Naive thymus-derived CD8-positive, alpha-beta T cell (primary cell): ENCODE measurements around the gene GOLGA6A. TPM values are rescaled to one million over a fixed set of nuclear protein-coding genes. Genes with fewer than 3 reads are reported as not detected.
A peak's percentile ranks its signal among the peaks of the same experiment; 100 is the strongest.
"Not testable (repeated sequence)": the region's sequence is repeated elsewhere in the genome, so short reads cannot be mapped to it uniquely, and the experiment has no call there.

Experiments used
- ATAC-seq, 2 donors: fragments of 150-1000 bp; cut with Tn5 transposase in 1 of 2; sonication (Bioruptor Pico), chemical (Tn5 transposase) in 1 of 2; 1 replicate in 1 of 2; 2 replicates in 1 of 2; pipeline ENCODE4 v1.10.0; 2021; ENCODE audit warnings: mild to moderate bottlenecking in 2 of 2, moderate library complexity in 2 of 2
- POLR2A ChIA-PET: fragments of 350-600 bp; sonication (Branson Sonifier 250); formaldehyde crosslinking; loops from one replicate; lab custom pipeline; 2021; ENCODE audit warnings: antibody characterized with exemption; lab: Charles Lee
- DNase-seq, 10 donors: peaks; one replicate each; pipeline versions ENCODE4 v3.0.0 to v3.0.0-alpha.2; 2020 to 2022
- H3K27ac Mint-ChIP-seq, 10 donors: one replicate each; pipeline ENCODE4 v1.8.0; 2020 to 2022; ENCODE audit warnings: mild to moderate bottlenecking in 10 of 10, mixed read lengths in 10 of 10, moderate library complexity in 4 of 10, inconsistent platforms in 1 of 10
- H3K27me3 Mint-ChIP-seq, 5 donors: one replicate each; pipeline ENCODE4 v1.8.0; 2021 to 2022; ENCODE audit warnings: mixed read lengths in 5 of 5
- H3K36me3 Mint-ChIP-seq, 3 donors: one replicate each; pipeline ENCODE4 v1.8.0; 2020 to 2022; ENCODE audit warnings: mixed read lengths in 3 of 3, mild to moderate bottlenecking in 2 of 3, inconsistent platforms in 1 of 3
- H3K4me1 Mint-ChIP-seq, 4 donors: one replicate each; pipeline ENCODE4 v1.8.0; 2021 to 2022; ENCODE audit warnings: mixed read lengths in 4 of 4
- H3K4me3 Mint-ChIP-seq, 10 donors: one replicate each; pipeline ENCODE4 v1.8.0; 2020 to 2022; ENCODE audit warnings: mild to moderate bottlenecking in 10 of 10, mixed read lengths in 10 of 10, moderate library complexity in 6 of 10, inconsistent platforms in 1 of 10
- H3K9me3 Mint-ChIP-seq, 9 donors: one replicate each; pipeline ENCODE4 v1.8.0; 2020 to 2022; ENCODE audit warnings: mixed read lengths in 9 of 9, mild to moderate bottlenecking in 3 of 9, inconsistent platforms in 1 of 9, moderate library complexity in 1 of 9
- polyA plus RNA-seq, 3 donors: library from polyadenylated mRNA; unstranded; fragments of 300-500 nt; fragmentation: Illumina TruSeq; gene quantifications; one replicate each; pipeline ENCODE4 v1.2.3, GENCODE V29; 2021
- total RNA-seq, 8 experiments: library from RNA in 2 of 8; stranded (reverse) in 2 of 8; gene quantifications; one replicate each; pipeline ENCODE4 v1.2.3 and lab custom pipeline; 2021 to 2026

GOLGA6A gene
- total and polyA plus RNA-seq, 5 experiments from 2014 or later: 0.05 to 0.39 (median 0.16) TPM; not detected in 2

GRCh38 chr15:74096753-74097474 lies 14.6 kb upstream of the GOLGA6A start:
- POLR2A ChIA-PET, H3K4me3 Mint-ChIP-seq, H3K36me3 Mint-ChIP-seq, H3K27ac Mint-ChIP-seq, ATAC-seq, H3K9me3 Mint-ChIP-seq, H3K27me3 Mint-ChIP-seq, H3K4me1 Mint-ChIP-seq, DNase-seq: not testable (repeated sequence)

GRCh38 chr15:74095610-74096009 lies 13.3 kb upstream of the GOLGA6A start:
- H3K27me3 Mint-ChIP-seq, H3K4me1 Mint-ChIP-seq, H3K4me3 Mint-ChIP-seq, ATAC-seq, H3K9me3 Mint-ChIP-seq, H3K27ac Mint-ChIP-seq, POLR2A ChIA-PET, DNase-seq, H3K36me3 Mint-ChIP-seq: not testable (repeated sequence)

GRCh38 chr15:74094567-74094966 lies 12.2 kb upstream of the GOLGA6A start:
- DNase-seq, POLR2A ChIA-PET, H3K4me3 Mint-ChIP-seq, H3K9me3 Mint-ChIP-seq, H3K4me1 Mint-ChIP-seq, ATAC-seq, H3K27ac Mint-ChIP-seq, H3K27me3 Mint-ChIP-seq, H3K36me3 Mint-ChIP-seq: not testable (repeated sequence)

- H3K27me3 Mint-ChIP-seq, H3K4me3 Mint-ChIP-seq, ATAC-seq, POLR2A ChIA-PET, H3K9me3 Mint-ChIP-seq, H3K4me1 Mint-ChIP-seq, H3K27ac Mint-ChIP-seq, H3K36me3 Mint-ChIP-seq: not testable (repeated sequence)
- DNase-seq: peak in 2 of 10 donors; percentile 16 to 30
Observed at GRCh38 chr15:74075781-74076180, 6.6 kb downstream of the GOLGA6A start.

GRCh38 chr15:74072614-74073337 lies 9.6 kb downstream of the GOLGA6A start:
- H3K27ac Mint-ChIP-seq, H3K27me3 Mint-ChIP-seq, ATAC-seq, H3K4me3 Mint-ChIP-seq, H3K36me3 Mint-ChIP-seq, POLR2A ChIA-PET, H3K4me1 Mint-ChIP-seq, H3K9me3 Mint-ChIP-seq: not testable (repeated sequence)
- peak in 7 of 10 donors; percentile 20 to 71 (median 37) for DNase-seq

GRCh38 chr15:74072132-74072531 lies 10.2 kb downstream of the GOLGA6A start:
- H3K27me3 Mint-ChIP-seq, H3K36me3 Mint-ChIP-seq: not testable (repeated sequence)

GRCh38 chr15:74071645-74072044 lies 10.7 kb downstream of the GOLGA6A start:
- H3K9me3 Mint-ChIP-seq, H3K27me3 Mint-ChIP-seq, POLR2A ChIA-PET, ATAC-seq, H3K36me3 Mint-ChIP-seq, H3K4me3 Mint-ChIP-seq, H3K4me1 Mint-ChIP-seq, H3K27ac Mint-ChIP-seq: not testable (repeated sequence)
- peak in 1 of 10 donors; percentile 16 for DNase-seq

More at GRCh38 chr15:74072132-74072531, 10.2 kb downstream of the GOLGA6A start:
- H3K4me1 Mint-ChIP-seq, H3K4me3 Mint-ChIP-seq, POLR2A ChIA-PET, H3K27ac Mint-ChIP-seq, ATAC-seq, H3K9me3 Mint-ChIP-seq: not testable (repeated sequence)
- peak in 2 of 10 donors; percentile 16 to 19 for DNase-seq

- not testable (repeated sequence) for H3K9me3 Mint-ChIP-seq
Observed at GRCh38 chr15:74065684-74066411, 16.5 kb downstream of the GOLGA6A start.

GRCh38 chr15:74064822-74065221 lies 17.5 kb downstream of the GOLGA6A start:
- H3K27me3 Mint-ChIP-seq, H3K4me3 Mint-ChIP-seq, H3K27ac Mint-ChIP-seq, H3K4me1 Mint-ChIP-seq, POLR2A ChIA-PET, H3K9me3 Mint-ChIP-seq, H3K36me3 Mint-ChIP-seq, ATAC-seq: not testable (repeated sequence)
- peak in 1 of 10 donors; percentile 46 for DNase-seq

More at GRCh38 chr15:74065684-74066411, 16.5 kb downstream of the GOLGA6A start:
- ATAC-seq (peak; percentile 96 to 97), DNase-seq (peak; percentile 17 to 73 (median 52))
- peak overlapping the region in 1 of 10 donors; percentile 40 for H3K27ac Mint-ChIP-seq
- POLR2A ChIA-PET, H3K36me3 Mint-ChIP-seq, H3K27me3 Mint-ChIP-seq, H3K4me3 Mint-ChIP-seq, H3K4me1 Mint-ChIP-seq: not testable (repeated sequence)

- H3K36me3 Mint-ChIP-seq, POLR2A ChIA-PET, H3K9me3 Mint-ChIP-seq, H3K27me3 Mint-ChIP-seq, ATAC-seq, H3K4me3 Mint-ChIP-seq, H3K27ac Mint-ChIP-seq: not testable (repeated sequence)
- peaks cover 9 to 14% (median 10%) of the 10 kb centered on the region in 4 donors for H3K4me1 Mint-ChIP-seq
- DNase-seq: peak in 1 of 10 donors; percentile 19
Observed at GRCh38 chr15:74064183-74064582, 18.2 kb downstream of the GOLGA6A start.

- peak in 1 of 10 donors; percentile 19 for DNase-seq
- H3K4me3 Mint-ChIP-seq, ATAC-seq, POLR2A ChIA-PET, H3K27me3 Mint-ChIP-seq, H3K9me3 Mint-ChIP-seq, H3K36me3 Mint-ChIP-seq, H3K27ac Mint-ChIP-seq: not testable (repeated sequence)
- peaks cover 10 to 20% (median 14%) of the 10 kb centered on the region in 4 donors for H3K4me1 Mint-ChIP-seq
Observed at GRCh38 chr15:74063425-74064146, 18.8 kb downstream of the GOLGA6A start.

- Mint-ChIP-seq H3K36me3 (peaks cover 0 to 6% (median 5%) of the 10 kb centered on the region in 3 donors), H3K27ac (no peak overlapping the region), H3K4me1 (peaks cover 10 to 21% (median 14%) of the 10 kb centered on the region in 4 donors), H3K9me3 (no peaks in the 10 kb centered on the region), H3K4me3 (no peak overlapping the region), H3K27me3 (peaks cover 0 to 3% (median 2%) of the 10 kb centered on the region in 5 donors)
- DNase-seq (no peak), ATAC-seq (no peak)
- POLR2A ChIA-PET: no interaction called here
Observed at GRCh38 chr15:74062671-74063070, 19.7 kb downstream of the GOLGA6A start.
